HG03460 (cell line): ENCODE results near the gene MGAM2.

Experiments used
- ATAC-seq: cut with Tn5 transposase; IDR thresholded peaks from one replicate; pipeline ENCODE4 v1.9.1; 2021; ENCODE audit not compliant: unreplicated experiment

MGAM2 gene

GRCh38 chr7:142263598-142264380 is 152.3 kb downstream of the MGAM2 start:
- no peak for ATAC-seq
